ENCODE measurements around the gene PTPRQ. TPM values are rescaled to one million over a fixed set of nuclear protein-coding genes. Genes with fewer than 3 reads are reported as not detected.

Gene PTPRQ
- total and polyA plus RNA-seq, 9 of the 15 experiments (the other 6 are each of a cell fraction or from before 2014, with no cell fraction given): not detected

GRCh38 chr12:80690090-80690489 is 246.1 kb downstream of the PTPRQ start:
- FAIRE-seq (no peak), ATAC-seq (no peak), DNase-seq (ENCODE audit: extremely low read depth in 1 of 4, low spot score in 3 of 4) (no peak)
- Histone ChIP-seq H3K27me3 (ENCODE audit: control insufficient read depth in 2 of 2, insufficient read depth in 2 of 2, low read length in 2 of 2) (no peaks in the 10 kb centered on the region), H2AFZ (ENCODE audit: low read depth, low read length) (no peak overlapping the region), H3K9me1 (ENCODE audit: control insufficient read depth, insufficient read depth, low read length) (no peaks in the 10 kb centered on the region), H3K79me2 (ENCODE audit: control insufficient read depth, insufficient read depth, low read length) (no peaks in the 10 kb centered on the region), H3K9ac (ENCODE audit: insufficient read depth in 1 of 2, low read depth in 2 of 2, low read length in 2 of 2) (no peak overlapping the region), H3K36me3 (ENCODE audit: control insufficient read depth, insufficient read depth, low read length) (no peaks in the 10 kb centered on the region), H3K4me3 (no peak overlapping the region), H3K4me2 (ENCODE audit: insufficient read depth, low read length) (no peak overlapping the region), H3K27ac (ENCODE audit: extremely low read depth, low read depth, low read length) (no peak overlapping the region), H3K9me3 (replicated peaks; ENCODE audit: control insufficient read depth, insufficient read depth, low read depth, low read length) (no peaks in the 10 kb centered on the region), H3K4me1 (replicated peaks in 1 of 2; ENCODE audit: control insufficient read depth in 2 of 2, insufficient read depth in 2 of 2, low read length in 2 of 2) (no peaks in the 10 kb centered on the region), H4K20me1 (replicated peaks; ENCODE audit: control insufficient read depth, insufficient read depth, low read length) (no peaks in the 10 kb centered on the region)
- BruUV-seq (replicated peaks): no TSS peak
- in situ Hi-C loops (cut with MboI): no loop called here
- ChIA-PET POLR2A (no interaction called here), CTCF (ENCODE audit: low intra/inter-chr PET ratio) (no interaction called here)
- intact Hi-C loops (cut with micrococcal nuclease): no loop called here
- no peak for TF ChIP-seq CHCHD3 (CRISPR knock-in tag; IDR thresholded peaks at IDR 0.05)
- no peak for TF ChIP-seq PRMT5 (CRISPR knock-in tag; IDR thresholded peaks at IDR 0.05)
- TF ChIP-seq, protein P1, sequence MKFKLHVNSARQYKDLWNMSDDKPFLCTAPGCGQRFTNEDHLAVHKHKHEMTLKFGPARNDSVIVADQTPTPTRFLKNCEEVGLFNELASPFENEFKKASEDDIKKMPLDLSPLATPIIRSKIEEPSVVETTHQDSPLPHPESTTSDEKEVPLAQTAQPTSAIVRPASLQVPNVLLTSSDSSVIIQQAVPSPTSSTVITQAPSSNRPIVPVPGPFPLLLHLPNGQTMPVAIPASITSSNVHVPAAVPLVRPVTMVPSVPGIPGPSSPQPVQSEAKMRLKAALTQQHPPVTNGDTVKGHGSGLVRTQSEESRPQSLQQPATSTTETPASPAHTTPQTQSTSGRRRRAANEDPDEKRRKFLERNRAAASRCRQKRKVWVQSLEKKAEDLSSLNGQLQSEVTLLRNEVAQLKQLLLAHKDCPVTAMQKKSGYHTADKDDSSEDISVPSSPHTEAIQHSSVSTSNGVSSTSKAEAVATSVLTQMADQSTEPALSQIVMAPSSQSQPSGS (CRISPR knock-in tag; IDR thresholded peaks at IDR 0.05): no peak
- no peak for TF ChIP-seq HMG20B (CRISPR knock-in tag; IDR thresholded peaks at IDR 0.05)
- WGBS (ENCODE audit: insufficient coverage, low coverage, missing lambda C conversion rate): 0% methylated on average over 1 of the region's 1 CpG

DNA sequence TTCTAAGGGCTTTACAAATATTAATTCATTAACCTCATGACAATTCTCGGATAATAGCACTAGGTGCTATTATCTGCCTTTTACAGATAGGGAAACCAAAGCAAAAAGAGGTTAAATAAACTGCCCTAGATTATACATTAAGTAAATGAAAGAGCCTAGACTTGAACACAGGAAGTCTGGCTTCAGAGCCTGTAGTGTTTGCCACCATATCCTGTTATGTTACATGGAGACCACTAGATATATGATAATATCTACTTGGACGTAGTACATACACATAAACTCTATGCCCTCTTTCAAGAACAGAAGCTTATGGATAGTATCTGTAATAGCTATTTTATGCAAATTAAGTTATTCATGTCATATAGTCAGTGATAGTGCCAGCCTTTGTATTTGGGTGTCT is 246.5 kb downstream of the PTPRQ start:
- 0% methylated on average over 2 of the region's 2 CpGs for WGBS (ENCODE audit: insufficient coverage, low coverage, missing lambda C conversion rate)
- no peaks in the 10 kb centered on the region for H3K9me1 ChIP-seq (ENCODE audit: control insufficient read depth, insufficient read depth, low read length)
- in situ Hi-C loops (cut with MboI) (no loop called here), intact Hi-C loops (cut with micrococcal nuclease) (no loop called here)
- no peak overlapping the region for H2AFZ ChIP-seq (ENCODE audit: low read depth, low read length)
- H3K9ac ChIP-seq (ENCODE audit: insufficient read depth in 1 of 2, low read depth in 2 of 2, low read length in 2 of 2): no peak overlapping the region
- no peak overlapping the region for H3K4me2 ChIP-seq (ENCODE audit: insufficient read depth, low read length)
- no peak overlapping the region for H3K27ac ChIP-seq (ENCODE audit: extremely low read depth, low read depth, low read length)
- no TSS peak for BruUV-seq (replicated peaks)
- FAIRE-seq (no peak), ATAC-seq (no peak), DNase-seq (ENCODE audit: extremely low read depth in 1 of 4, low spot score in 3 of 4) (no peak)
- H3K27me3 ChIP-seq (ENCODE audit: control insufficient read depth in 2 of 2, insufficient read depth in 2 of 2, low read length in 2 of 2): no peaks in the 10 kb centered on the region
- POLR2A ChIA-PET: no interaction called here
- no peaks in the 10 kb centered on the region for H3K79me2 ChIP-seq (ENCODE audit: control insufficient read depth, insufficient read depth, low read length)
- H4K20me1 ChIP-seq (replicated peaks; ENCODE audit: control insufficient read depth, insufficient read depth, low read length): no peaks in the 10 kb centered on the region
- no peaks in the 10 kb centered on the region for H3K9me3 ChIP-seq (replicated peaks; ENCODE audit: control insufficient read depth, insufficient read depth, low read depth, low read length)
- no peaks in the 10 kb centered on the region for H3K4me1 ChIP-seq (replicated peaks in 1 of 2; ENCODE audit: control insufficient read depth in 2 of 2, insufficient read depth in 2 of 2, low read length in 2 of 2)
- CTCF ChIA-PET (ENCODE audit: low intra/inter-chr PET ratio): no interaction called here
- no peaks in the 10 kb centered on the region for H3K36me3 ChIP-seq (ENCODE audit: control insufficient read depth, insufficient read depth, low read length)
- no peak overlapping the region for H3K4me3 ChIP-seq
- TF ChIP-seq ZKSCAN1 (IDR thresholded peaks at IDR 0.05; ENCODE audit: low read depth, low read length): no peak
- no peak for TF ChIP-seq NR2C2 (CRISPR knock-in tag; IDR thresholded peaks at IDR 0.05)
- TF ChIP-seq NR2C2 (tag; IDR thresholded peaks at IDR 0.05): no peak
- TF ChIP-seq MECOM (CRISPR knock-in tag; IDR thresholded peaks at IDR 0.05): no peak
- no peak for TF ChIP-seq ZFX (CRISPR knock-in tag; IDR thresholded peaks at IDR 0.05)
- TF ChIP-seq, protein P2, sequence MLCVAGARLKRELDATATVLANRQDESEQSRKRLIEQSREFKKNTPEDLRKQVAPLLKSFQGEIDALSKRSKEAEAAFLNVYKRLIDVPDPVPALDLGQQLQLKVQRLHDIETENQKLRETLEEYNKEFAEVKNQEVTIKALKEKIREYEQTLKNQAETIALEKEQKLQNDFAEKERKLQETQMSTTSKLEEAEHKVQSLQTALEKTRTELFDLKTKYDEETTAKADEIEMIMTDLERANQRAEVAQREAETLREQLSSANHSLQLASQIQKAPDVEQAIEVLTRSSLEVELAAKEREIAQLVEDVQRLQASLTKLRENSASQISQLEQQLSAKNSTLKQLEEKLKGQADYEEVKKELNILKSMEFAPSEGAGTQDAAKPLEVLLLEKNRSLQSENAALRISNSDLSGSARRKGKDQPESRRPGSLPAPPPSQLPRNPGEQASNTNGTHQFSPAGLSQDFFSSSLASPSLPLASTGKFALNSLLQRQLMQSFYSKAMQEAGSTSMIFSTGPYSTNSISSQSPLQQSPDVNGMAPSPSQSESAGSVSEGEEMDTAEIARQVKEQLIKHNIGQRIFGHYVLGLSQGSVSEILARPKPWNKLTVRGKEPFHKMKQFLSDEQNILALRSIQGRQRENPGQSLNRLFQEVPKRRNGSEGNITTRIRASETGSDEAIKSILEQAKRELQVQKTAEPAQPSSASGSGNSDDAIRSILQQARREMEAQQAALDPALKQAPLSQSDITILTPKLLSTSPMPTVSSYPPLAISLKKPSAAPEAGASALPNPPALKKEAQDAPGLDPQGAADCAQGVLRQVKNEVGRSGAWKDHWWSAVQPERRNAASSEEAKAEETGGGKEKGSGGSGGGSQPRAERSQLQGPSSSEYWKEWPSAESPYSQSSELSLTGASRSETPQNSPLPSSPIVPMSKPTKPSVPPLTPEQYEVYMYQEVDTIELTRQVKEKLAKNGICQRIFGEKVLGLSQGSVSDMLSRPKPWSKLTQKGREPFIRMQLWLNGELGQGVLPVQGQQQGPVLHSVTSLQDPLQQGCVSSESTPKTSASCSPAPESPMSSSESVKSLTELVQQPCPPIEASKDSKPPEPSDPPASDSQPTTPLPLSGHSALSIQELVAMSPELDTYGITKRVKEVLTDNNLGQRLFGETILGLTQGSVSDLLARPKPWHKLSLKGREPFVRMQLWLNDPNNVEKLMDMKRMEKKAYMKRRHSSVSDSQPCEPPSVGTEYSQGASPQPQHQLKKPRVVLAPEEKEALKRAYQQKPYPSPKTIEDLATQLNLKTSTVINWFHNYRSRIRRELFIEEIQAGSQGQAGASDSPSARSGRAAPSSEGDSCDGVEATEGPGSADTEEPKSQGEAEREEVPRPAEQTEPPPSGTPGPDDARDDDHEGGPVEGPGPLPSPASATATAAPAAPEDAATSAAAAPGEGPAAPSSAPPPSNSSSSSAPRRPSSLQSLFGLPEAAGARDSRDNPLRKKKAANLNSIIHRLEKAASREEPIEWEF (CRISPR knock-in tag; IDR thresholded peaks at IDR 0.05): no peak
- no peak for TF ChIP-seq TFAM (CRISPR knock-in tag; conservative IDR thresholded peaks at IDR 0.05)
- TF ChIP-seq BMI1 (IDR thresholded peaks at IDR 0.05; ENCODE audit: low read length): no peak

All from K562 (cell line).